ENCODE data around the gene KLK8.

DNA sequence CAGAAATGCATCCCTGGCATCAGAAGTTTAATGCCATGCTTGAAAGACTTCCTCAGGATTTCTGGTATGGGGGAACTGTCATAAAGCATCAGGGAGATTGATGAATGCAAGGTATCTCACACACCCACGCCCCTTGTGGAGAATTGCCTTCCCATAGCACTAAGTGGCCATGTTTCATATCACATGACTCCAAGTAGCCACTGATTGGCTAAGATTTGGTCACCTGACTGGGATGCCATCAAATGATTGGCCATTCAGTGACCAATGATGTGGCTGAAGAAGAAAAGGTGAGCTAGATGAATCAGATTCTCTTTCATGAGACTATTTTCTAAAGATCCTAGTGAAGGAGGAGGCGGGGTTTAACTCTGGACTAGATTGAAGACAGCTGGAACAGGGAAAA lies 7.3 kb downstream of the KLK8 start:
- TF ChIP-seq, protein P1, sequence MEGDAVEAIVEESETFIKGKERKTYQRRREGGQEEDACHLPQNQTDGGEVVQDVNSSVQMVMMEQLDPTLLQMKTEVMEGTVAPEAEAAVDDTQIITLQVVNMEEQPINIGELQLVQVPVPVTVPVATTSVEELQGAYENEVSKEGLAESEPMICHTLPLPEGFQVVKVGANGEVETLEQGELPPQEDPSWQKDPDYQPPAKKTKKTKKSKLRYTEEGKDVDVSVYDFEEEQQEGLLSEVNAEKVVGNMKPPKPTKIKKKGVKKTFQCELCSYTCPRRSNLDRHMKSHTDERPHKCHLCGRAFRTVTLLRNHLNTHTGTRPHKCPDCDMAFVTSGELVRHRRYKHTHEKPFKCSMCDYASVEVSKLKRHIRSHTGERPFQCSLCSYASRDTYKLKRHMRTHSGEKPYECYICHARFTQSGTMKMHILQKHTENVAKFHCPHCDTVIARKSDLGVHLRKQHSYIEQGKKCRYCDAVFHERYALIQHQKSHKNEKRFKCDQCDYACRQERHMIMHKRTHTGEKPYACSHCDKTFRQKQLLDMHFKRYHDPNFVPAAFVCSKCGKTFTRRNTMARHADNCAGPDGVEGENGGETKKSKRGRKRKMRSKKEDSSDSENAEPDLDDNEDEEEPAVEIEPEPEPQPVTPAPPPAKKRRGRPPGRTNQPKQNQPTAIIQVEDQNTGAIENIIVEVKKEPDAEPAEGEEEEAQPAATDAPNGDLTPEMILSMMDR (IDR thresholded peaks at IDR 0.05) = no peak
- no peak for TF ChIP-seq POLR2A (IDR thresholded peaks at IDR 0.05)

Data from upper lobe of left lung (tissue), 4 donors.